ENCODE results near the gene MOCS1. TPM values are rescaled to one million over a fixed set of nuclear protein-coding genes. Genes with fewer than 3 reads are reported as not detected.

Gene MOCS1
- total RNA-seq, 1 experiment from 2014 or later: not detected

GRCh38 chr6:39965751-39966150 lies 31.5 kb upstream of the MOCS1 start:
- DNase-seq: no peak
- H3K79me2 ChIP-seq (ENCODE audit: low read depth): no peaks in the 10 kb centered on the region
- no peak overlapping the region for H3K4me2 ChIP-seq
- no peaks in the 10 kb centered on the region for H3K36me3 ChIP-seq (ENCODE audit: low read depth)
- no peak overlapping the region for H3K4me3 ChIP-seq
- ChIA-PET CTCF (no interaction called here), POLR2A (ENCODE audit: unreplicated experiment) (no interaction called here)
- H3K9me2 ChIP-seq (ENCODE audit: insufficient read depth): no peaks in the 10 kb centered on the region
- intact Hi-C loops (cut with micrococcal nuclease; ENCODE audit: unreplicated experiment): no loop called here
- no peaks in the 10 kb centered on the region for H3K9me3 ChIP-seq (ENCODE audit: insufficient read depth, low read depth)
- no TSS peak for BruUV-seq (replicated peaks)
- no peaks in the 10 kb centered on the region for H3F3A ChIP-seq (ENCODE audit: insufficient read depth, low read depth)
- H4K20me1 ChIP-seq (ENCODE audit: insufficient read depth): no peaks in the 10 kb centered on the region
- no peak overlapping the region for H3K27ac ChIP-seq
- no peak overlapping the region for H2AFZ ChIP-seq
- H3K27me3 ChIP-seq (ENCODE audit: insufficient read depth, low read depth): no peaks in the 10 kb centered on the region
- H3K4me1 ChIP-seq (replicated peaks; ENCODE audit: insufficient read depth): no peaks in the 10 kb centered on the region
- TF ChIP-seq, protein P1, sequence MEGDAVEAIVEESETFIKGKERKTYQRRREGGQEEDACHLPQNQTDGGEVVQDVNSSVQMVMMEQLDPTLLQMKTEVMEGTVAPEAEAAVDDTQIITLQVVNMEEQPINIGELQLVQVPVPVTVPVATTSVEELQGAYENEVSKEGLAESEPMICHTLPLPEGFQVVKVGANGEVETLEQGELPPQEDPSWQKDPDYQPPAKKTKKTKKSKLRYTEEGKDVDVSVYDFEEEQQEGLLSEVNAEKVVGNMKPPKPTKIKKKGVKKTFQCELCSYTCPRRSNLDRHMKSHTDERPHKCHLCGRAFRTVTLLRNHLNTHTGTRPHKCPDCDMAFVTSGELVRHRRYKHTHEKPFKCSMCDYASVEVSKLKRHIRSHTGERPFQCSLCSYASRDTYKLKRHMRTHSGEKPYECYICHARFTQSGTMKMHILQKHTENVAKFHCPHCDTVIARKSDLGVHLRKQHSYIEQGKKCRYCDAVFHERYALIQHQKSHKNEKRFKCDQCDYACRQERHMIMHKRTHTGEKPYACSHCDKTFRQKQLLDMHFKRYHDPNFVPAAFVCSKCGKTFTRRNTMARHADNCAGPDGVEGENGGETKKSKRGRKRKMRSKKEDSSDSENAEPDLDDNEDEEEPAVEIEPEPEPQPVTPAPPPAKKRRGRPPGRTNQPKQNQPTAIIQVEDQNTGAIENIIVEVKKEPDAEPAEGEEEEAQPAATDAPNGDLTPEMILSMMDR (conservative IDR thresholded peaks at IDR 0.05): no peak
- TF ChIP-seq EZH2 (IDR thresholded peaks at IDR 0.05; ENCODE audit: low read depth): no peak

GRCh38 chr6:39964530-39964929 lies 30.3 kb upstream of the MOCS1 start:
- POLR2A ChIA-PET (ENCODE audit: unreplicated experiment): no interaction called here
- Histone ChIP-seq H3K9me3 (ENCODE audit: insufficient read depth, low read depth) (no peaks in the 10 kb centered on the region), H2AFZ (no peak overlapping the region), H3K27me3 (ENCODE audit: insufficient read depth, low read depth) (no peaks in the 10 kb centered on the region), H3K36me3 (ENCODE audit: low read depth) (no peaks in the 10 kb centered on the region), H3F3A (ENCODE audit: insufficient read depth, low read depth) (no peaks in the 10 kb centered on the region), H3K79me2 (ENCODE audit: low read depth) (no peaks in the 10 kb centered on the region), H3K4me3 (no peak overlapping the region), H3K4me2 (no peak overlapping the region), H3K4me1 (replicated peaks; ENCODE audit: insufficient read depth) (no peaks in the 10 kb centered on the region), H4K20me1 (ENCODE audit: insufficient read depth) (no peaks in the 10 kb centered on the region), H3K9me2 (ENCODE audit: insufficient read depth) (no peaks in the 10 kb centered on the region), H3K27ac (no peak overlapping the region)
- TF ChIP-seq, protein P1 (conservative IDR thresholded peaks at IDR 0.05): no peak
- TF ChIP-seq EZH2 (IDR thresholded peaks at IDR 0.05; ENCODE audit: low read depth): no peak
- BruUV-seq (replicated peaks): no TSS peak
- no peak for DNase-seq
- intact Hi-C loops (cut with micrococcal nuclease; ENCODE audit: unreplicated experiment): no loop called here
- CTCF ChIA-PET: no interaction called here

DNA sequence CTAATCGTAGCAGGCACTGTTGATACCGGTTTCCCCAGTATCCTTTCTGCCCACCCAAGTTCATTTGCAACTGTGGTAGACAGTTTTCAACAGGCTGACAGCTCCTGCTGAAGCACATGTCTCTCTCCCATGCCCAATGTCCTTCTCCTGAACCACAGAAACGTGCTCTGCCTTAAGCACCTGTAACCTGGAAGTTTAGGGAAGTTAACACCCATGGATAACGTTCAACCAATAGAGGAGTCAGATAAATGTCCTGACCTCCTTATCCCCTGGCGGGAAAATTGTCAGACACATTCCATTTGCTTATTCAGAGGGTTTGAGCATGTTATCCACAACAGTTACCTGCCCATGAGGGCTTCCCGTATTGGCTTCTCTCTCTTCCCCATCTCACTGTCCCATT lies 29.8 kb upstream of the MOCS1 start:
- Histone ChIP-seq H4K20me1 (ENCODE audit: insufficient read depth) (no peaks in the 10 kb centered on the region), H3F3A (ENCODE audit: insufficient read depth, low read depth) (no peaks in the 10 kb centered on the region), H3K27ac (no peak overlapping the region), H3K79me2 (ENCODE audit: low read depth) (no peaks in the 10 kb centered on the region), H3K36me3 (ENCODE audit: low read depth) (no peaks in the 10 kb centered on the region), H2AFZ (no peak overlapping the region), H3K9me2 (ENCODE audit: insufficient read depth) (no peaks in the 10 kb centered on the region), H3K4me3 (no peak overlapping the region), H3K4me1 (replicated peaks; ENCODE audit: insufficient read depth) (no peaks in the 10 kb centered on the region), H3K9me3 (ENCODE audit: insufficient read depth, low read depth) (no peaks in the 10 kb centered on the region), H3K27me3 (ENCODE audit: insufficient read depth, low read depth) (no peaks in the 10 kb centered on the region), H3K4me2 (no peak overlapping the region)
- intact Hi-C loops (cut with micrococcal nuclease; ENCODE audit: unreplicated experiment): no loop called here
- DNase-seq: no peak
- TF ChIP-seq EZH2 (IDR thresholded peaks at IDR 0.05; ENCODE audit: low read depth): no peak
- TF ChIP-seq, protein P1 (conservative IDR thresholded peaks at IDR 0.05): no peak
- BruUV-seq (replicated peaks): no TSS peak
- ChIA-PET CTCF (no interaction called here), POLR2A (ENCODE audit: unreplicated experiment) (no interaction called here)
